Head of caudate nucleus (tissue), 42 donors: ENCODE data around the gene SMOC1.
"Not testable (repeated sequence)": the region's sequence is repeated elsewhere in the genome, so short reads cannot be mapped to it uniquely, and the experiment has no call there.

Experiments used
- DNase-seq, 42 donors: peaks; one replicate each; pipeline versions ENCODE4 v3.0.0 to v3.0.0-alpha.2; 2020 to 2021; ENCODE audit warnings: mixed read lengths in 7 of 42
- intact Hi-C: fragments of 100-400 bp; cut with DNase I; formaldehyde crosslinking; loops from one replicate; pipeline ENCODE4 v1.15.0; 2022

The SMOC1 gene

GRCh38 chr14:69887740-69888657, 8.8 kb downstream of the SMOC1 start:
- DNase-seq, result no peak
- intact Hi-C loops, result no loop called here

- DNase-seq, result peak in 8 of 42 donors; percentile 11 to 53 (median 43)
- intact Hi-C loops, result no loop called here
Observed at GRCh38 chr14:69891422-69891821, 12.2 kb downstream of the SMOC1 start.

GRCh38 chr14:69895109-69895508, 15.9 kb downstream of the SMOC1 start:
- DNase-seq, result no peak
- intact Hi-C loops, result no loop called here

GRCh38 chr14:69896080-69896479, 16.9 kb downstream of the SMOC1 start:
- DNase-seq, result no peak
- intact Hi-C loops, result no loop called here

GRCh38 chr14:69896972-69897371, 17.8 kb downstream of the SMOC1 start:
- intact Hi-C loops, result no loop called here
- DNase-seq, result no peak

- no peak for DNase-seq
- intact Hi-C loops, result no loop called here
Observed at GRCh38 chr14:69900603-69901002, 21.4 kb downstream of the SMOC1 start.

- intact Hi-C loops, result no loop called here
- DNase-seq, result no peak
Observed at GRCh38 chr14:69901113-69901951, 22.1 kb downstream of the SMOC1 start.

GRCh38 chr14:69903046-69903445, 23.8 kb downstream of the SMOC1 start:
- intact Hi-C loops, DNase-seq: not testable (repeated sequence)

GRCh38 chr14:69904246-69904645, 25.0 kb downstream of the SMOC1 start:
- no peak for DNase-seq
- intact Hi-C loops, result no loop called here

GRCh38 chr14:69906201-69906600, 27.0 kb downstream of the SMOC1 start:
- intact Hi-C loops, result no loop called here
- no peak for DNase-seq

- intact Hi-C loops, result no loop called here
- no peak for DNase-seq
Observed at GRCh38 chr14:69909826-69910550, 30.8 kb downstream of the SMOC1 start.

- DNase-seq, result peak in 22 of 42 donors; percentile 9 to 64 (median 26)
- intact Hi-C loops, result no loop called here
Observed at GRCh38 chr14:69910871-69911270, 31.7 kb downstream of the SMOC1 start.

GRCh38 chr14:69913686-69914085, 34.5 kb downstream of the SMOC1 start:
- intact Hi-C loops, result no loop called here
- no peak for DNase-seq

- no peak for DNase-seq
Observed at GRCh38 chr14:69916396-69916795, 37.2 kb downstream of the SMOC1 start.

GRCh38 chr14:69917287-69917686, 38.1 kb downstream of the SMOC1 start:
- no peak for DNase-seq
- intact Hi-C loops, result no loop called here

More at GRCh38 chr14:69916396-69916795, 37.2 kb downstream of the SMOC1 start:
- intact Hi-C loops, result no loop called here

- intact Hi-C loops, result no loop called here
- no peak for DNase-seq
Observed at GRCh38 chr14:69919815-69920214, 40.6 kb downstream of the SMOC1 start.

- intact Hi-C loops, result no loop called here
- no peak for DNase-seq
Observed at GRCh38 chr14:69921052-69921451, 41.8 kb downstream of the SMOC1 start.

GRCh38 chr14:69922198-69922597, 43.0 kb downstream of the SMOC1 start:
- DNase-seq, result peak in 1 of 42 donors; percentile 21

GRCh38 chr14:69924201-69924600, 45.0 kb downstream of the SMOC1 start:
- intact Hi-C loops, result no loop called here
- DNase-seq, result no peak

More at GRCh38 chr14:69922198-69922597, 43.0 kb downstream of the SMOC1 start:
- intact Hi-C loops, result no loop called here
